Measurements from ENCODE around the gene DOCK10. TPM values are rescaled to one million over a fixed set of nuclear protein-coding genes. Genes with fewer than 3 reads are reported as not detected.
"Not testable (repeated sequence)": the region's sequence is repeated elsewhere in the genome, so short reads cannot be mapped to it uniquely, and the experiment has no call there.

Gene DOCK10
- total RNA-seq, 4 donors from 2014 or later = 16.7 to 37.2 (median 20.8) TPM

- no peak for TF ChIP-seq CTCF (IDR thresholded peaks at IDR 0.05)
- TF ChIP-seq POLR2A (IDR thresholded peaks at IDR 0.05) = no peak
- TF ChIP-seq EP300 (IDR thresholded peaks at IDR 0.05) = peak in 1 of 2 donors; percentile 59
- Histone ChIP-seq H3K36me3 (no peaks in the 10 kb centered on the region), H3K4me1 (peaks cover 0 to 22% (median 8%) of the 10 kb centered on the region in 4 donors), H3K27me3 (no peaks in the 10 kb centered on the region), H3K27ac (peak overlapping the region in 3 of 4 donors; percentile 17 to 48 (median 44)), H3K9me3 (no peaks in the 10 kb centered on the region), H3K4me3 (no peak overlapping the region)
- DNase-seq (ENCODE audit: low spot score in 2 of 2) = no peak
- WGBS, 2 donors = 44 to 46% methylated on average over 2 of the region's 2 CpGs
Observed at GRCh38 chr2:224922142-224922727, 120.0 kb downstream of the DOCK10 start.

- Histone ChIP-seq H3K36me3 (no peaks in the 10 kb centered on the region), H3K9me3 (no peaks in the 10 kb centered on the region), H3K4me3 (no peak overlapping the region), H3K4me1 (peaks cover 0 to 7% (median under 1%) of the 10 kb centered on the region in 4 donors), H3K27ac (no peak overlapping the region), H3K27me3 (no peaks in the 10 kb centered on the region)
- DNase-seq (ENCODE audit: low spot score in 2 of 2) = no peak
- TF ChIP-seq CTCF (IDR thresholded peaks at IDR 0.05) (no peak), POLR2A (IDR thresholded peaks at IDR 0.05) (no peak), EP300 (IDR thresholded peaks at IDR 0.05) (no peak)
- WGBS, 2 donors = 79 to 81% methylated on average over 8 of the region's 8 CpGs
Observed at GRCh38 chr2:224919472-224920110, 122.7 kb downstream of the DOCK10 start.

GRCh38 chr2:224918626-224919471, 123.4 kb downstream of the DOCK10 start:
- no peak for TF ChIP-seq POLR2A (IDR thresholded peaks at IDR 0.05)
- TF ChIP-seq CTCF (IDR thresholded peaks at IDR 0.05) = no peak
- no peak for TF ChIP-seq EP300 (IDR thresholded peaks at IDR 0.05)
- peaks cover 0 to 7% (median 0%) of the 10 kb centered on the region in 4 donors for H3K4me1 ChIP-seq
- H3K36me3 ChIP-seq = no peaks in the 10 kb centered on the region
- no peaks in the 10 kb centered on the region for H3K9me3 ChIP-seq
- no peaks in the 10 kb centered on the region for H3K27me3 ChIP-seq
- no peak overlapping the region for H3K27ac ChIP-seq
- 95 to 96% methylated on average over 4 of the region's 4 CpGs for WGBS, 2 donors
- no peak for DNase-seq (ENCODE audit: low spot score in 2 of 2)
- no peak overlapping the region for H3K4me3 ChIP-seq

- not testable (repeated sequence) for H3K27me3 ChIP-seq; H3K4me3 ChIP-seq; H3K27ac ChIP-seq; H3K4me1 ChIP-seq; H3K9me3 ChIP-seq; DNase-seq (ENCODE audit: low spot score in 2 of 2); H3K36me3 ChIP-seq
- 96 to 97% methylated on average over 5 of the region's 5 CpGs for WGBS, 2 donors
Observed at GRCh38 chr2:224917246-224917645, 125.0 kb downstream of the DOCK10 start.

- Histone ChIP-seq H3K9me3 (no peaks in the 10 kb centered on the region), H3K27ac (no peak overlapping the region)
Observed at GRCh38 chr2:224915136-224915535, 127.1 kb downstream of the DOCK10 start.

More at GRCh38 chr2:224915136-224915535, 127.1 kb downstream of the DOCK10 start:
- no peak for DNase-seq (ENCODE audit: low spot score in 2 of 2)
- no peak for TF ChIP-seq CTCF (IDR thresholded peaks at IDR 0.05)
- TF ChIP-seq EP300 (IDR thresholded peaks at IDR 0.05) = no peak
- TF ChIP-seq POLR2A (IDR thresholded peaks at IDR 0.05) = no peak
- Histone ChIP-seq H3K4me1 (peaks cover 0 to 12% (median 3%) of the 10 kb centered on the region in 4 donors), H3K4me3 (no peak overlapping the region), H3K27me3 (no peaks in the 10 kb centered on the region), H3K36me3 (no peaks in the 10 kb centered on the region)
- WGBS, 2 donors = 85 to 88% methylated on average over 1 of the region's 1 CpG
